ENCODE data around the gene CDC42BPB.

CDC42BPB gene

GRCh38 chr14:103006991-103007520 is 50.3 kb downstream of the CDC42BPB start:
- no peak overlapping the region for H3K4me3 ChIP-seq (replicated peaks; ENCODE audit: low read depth, low read length)
- DNase-seq (ENCODE audit: low read depth): no peak
- no peak for TF ChIP-seq CTCF (IDR thresholded peaks at IDR 0.05; ENCODE audit: low read length, missing control alignments)

DNA sequence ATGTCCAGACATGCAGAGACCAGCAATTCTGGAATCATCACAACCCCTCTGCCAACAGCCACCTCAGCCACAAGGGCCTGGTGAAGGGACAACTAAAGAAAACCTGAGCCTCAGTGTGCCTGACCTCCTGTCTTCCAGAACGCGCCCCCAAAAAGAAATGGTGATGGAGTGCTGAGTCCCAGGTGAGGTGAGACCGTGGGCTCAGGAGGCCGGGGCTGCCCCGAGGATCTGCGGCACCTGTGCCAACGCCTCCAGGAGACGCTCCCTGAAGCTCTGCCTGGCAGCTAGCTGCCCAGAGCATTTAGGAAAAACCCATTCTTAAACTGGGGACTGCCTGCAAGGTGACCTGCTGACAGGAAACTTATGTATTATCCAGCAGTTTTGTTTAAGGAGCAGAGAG is 51.2 kb downstream of the CDC42BPB start:
- no peak overlapping the region for H3K4me3 ChIP-seq (replicated peaks; ENCODE audit: low read depth, low read length)
- TF ChIP-seq CTCF (IDR thresholded peaks at IDR 0.05; ENCODE audit: low read length, missing control alignments): no peak
- DNase-seq (ENCODE audit: low read depth): no peak

DNA sequence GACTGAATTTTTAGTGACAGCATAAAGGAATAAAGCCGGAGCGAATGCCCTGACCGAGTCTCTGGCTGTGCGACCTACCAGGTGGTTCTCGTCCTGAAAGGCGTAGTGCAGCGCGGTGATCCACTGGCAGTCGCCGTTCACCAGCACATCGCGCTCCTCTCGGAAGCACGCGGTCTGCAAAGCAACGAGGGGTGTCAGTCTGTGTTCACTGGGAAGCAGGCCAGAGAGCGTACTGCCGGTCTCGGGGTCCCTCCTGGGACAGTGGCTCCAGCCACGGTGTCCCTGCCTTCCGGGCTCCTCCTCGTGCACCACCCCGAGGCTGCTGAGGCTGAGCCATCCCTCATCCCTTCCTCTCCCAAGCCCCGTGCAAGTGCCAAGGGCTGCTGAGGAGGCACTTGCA is 53.5 kb downstream of the CDC42BPB start:
- no peak overlapping the region for H3K4me3 ChIP-seq (replicated peaks; ENCODE audit: low read depth, low read length)
- no peak for DNase-seq (ENCODE audit: low read depth)
- no peak for TF ChIP-seq CTCF (IDR thresholded peaks at IDR 0.05; ENCODE audit: low read length, missing control alignments)

DNA sequence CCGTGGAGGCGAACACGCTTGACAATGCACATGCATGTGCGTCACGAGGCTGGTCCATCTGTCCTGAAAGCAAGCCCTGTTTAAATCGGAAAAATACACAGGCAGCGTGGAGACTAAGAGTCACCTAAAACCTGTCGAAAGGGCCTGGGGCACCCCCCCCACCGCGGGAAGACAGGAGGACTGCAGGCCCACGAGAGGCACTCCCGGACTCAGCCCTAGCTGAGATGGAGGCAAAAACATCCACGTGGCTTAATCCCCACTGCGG is 54.1 kb downstream of the CDC42BPB start:
- no peak for DNase-seq (ENCODE audit: low read depth)
- TF ChIP-seq CTCF (IDR thresholded peaks at IDR 0.05; ENCODE audit: low read length, missing control alignments): no peak
- H3K4me3 ChIP-seq (replicated peaks; ENCODE audit: low read depth, low read length): no peak overlapping the region

DNA sequence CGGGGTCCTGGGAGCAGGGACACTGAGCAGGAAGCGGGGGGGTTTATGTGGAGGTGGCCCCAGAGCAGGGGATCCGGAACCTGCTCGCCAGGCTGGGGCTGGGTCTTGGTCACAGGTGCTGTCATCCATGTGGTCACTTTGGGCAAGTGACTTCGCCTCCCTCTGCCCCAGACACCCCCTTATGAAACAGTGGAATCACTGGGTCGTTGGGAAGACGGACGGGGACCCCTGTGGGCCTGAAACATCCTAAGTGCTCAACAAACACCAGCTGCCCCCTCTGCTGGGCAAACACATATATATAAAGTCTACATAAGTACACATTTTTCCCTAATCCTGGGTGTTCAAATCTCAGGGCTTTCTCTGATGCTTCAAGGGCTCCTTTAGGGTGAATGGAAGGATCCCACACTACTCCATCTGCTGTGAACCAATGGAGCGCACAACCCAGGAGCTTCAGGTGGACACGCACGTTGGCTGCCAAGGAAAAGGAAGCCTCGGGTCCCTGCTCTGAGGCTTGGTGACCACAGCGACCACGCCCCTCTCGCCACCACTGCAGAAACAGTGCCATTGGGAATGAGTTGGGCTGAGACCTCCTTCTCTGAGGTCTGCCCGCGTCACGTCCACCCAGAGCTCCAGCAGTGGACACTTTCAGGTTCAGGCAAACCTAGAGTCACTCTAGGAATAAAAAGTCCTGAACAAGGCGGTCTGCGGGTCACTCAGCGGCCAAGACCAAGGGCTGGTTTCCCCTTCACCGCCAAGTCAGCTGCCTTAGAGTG is 54.6 kb downstream of the CDC42BPB start:
- H3K4me3 ChIP-seq (replicated peaks; ENCODE audit: low read depth, low read length): no peak overlapping the region
- no peak for TF ChIP-seq CTCF (IDR thresholded peaks at IDR 0.05; ENCODE audit: low read length, missing control alignments)
- no peak for DNase-seq (ENCODE audit: low read depth)

- DNase-seq (ENCODE audit: low read depth): no peak
- no peak for TF ChIP-seq CTCF (IDR thresholded peaks at IDR 0.05; ENCODE audit: low read length, missing control alignments)
- H3K4me3 ChIP-seq (replicated peaks; ENCODE audit: low read depth, low read length): no peak overlapping the region
Observed at GRCh38 chr14:103001651-103002396, 55.5 kb downstream of the CDC42BPB start.

Measured in fibroblast of pulmonary artery (primary cell).